IMR-90 (cell line): ENCODE measurements around the gene TGFBRAP1. TPM values are rescaled to one million over a fixed set of nuclear protein-coding genes. Genes with fewer than 3 reads are reported as not detected.
"Not testable (repeated sequence)": the region's sequence is repeated elsewhere in the genome, so short reads cannot be mapped to it uniquely, and the experiment has no call there.

Experiments
- ATAC-seq: fragments of 200-7000 bp; cut with Tn5 transposase; 2 replicates; pipeline ENCODE4 v1.9.1; 2020; ENCODE audit warnings: low read depth, mild to moderate bottlenecking, moderate library complexity
- BruUV-seq: library from RNA; stranded (reverse); fragments of 400-500 nt; replicated peaks from 2 replicates; lab custom pipeline; 2021; lab: Mats Ljungman, UMichigan
- CTCF ChIA-PET: fragments of 300-600 bp; formaldehyde crosslinking; extraction: SDS; loops from one replicate; lab custom pipeline; 2021; ENCODE audit warnings: antibody characterized with exemption; lab: Yijun Ruan, JAX
- POLR2A ChIA-PET: fragments of 300-600 bp; sonication (Branson Sonifier 250); formaldehyde crosslinking; loops from one replicate; lab custom pipeline; 2022; ENCODE audit warnings: antibody characterized with exemption; ENCODE audit not compliant: unreplicated experiment; lab: Charles Lee
- DNase-seq: peaks from one replicate; pipeline ENCODE4 v3.0.0; 2013
- H2AFZ ChIP-seq: replicated peaks from 2 replicates; pipeline ENCODE3; 2013; ENCODE audit warnings: low read length, mild to moderate bottlenecking; ENCODE audit not compliant: poor library complexity
- H2AK5ac ChIP-seq: 2 replicates; pipeline ENCODE4 v1.6.1; 2013; ENCODE audit warnings: low read depth, low read length, inconsistent platforms
- H2AK9ac ChIP-seq: replicated peaks from 2 replicates; pipeline ENCODE3; 2013; ENCODE audit warnings: mild to moderate bottlenecking, low read depth, low read length, moderate library complexity; ENCODE audit not compliant: poor library complexity
- H2BK120ac ChIP-seq: 2 replicates; pipeline ENCODE4 v1.6.1; 2013; ENCODE audit warnings: low read depth, low read length, inconsistent platforms
- H2BK15ac ChIP-seq: 3 replicates; pipeline ENCODE4 v1.6.1; 2013; ENCODE audit warnings: low read depth, low read length, inconsistent platforms
- H2BK20ac ChIP-seq: 2 replicates; pipeline ENCODE4 v1.6.1; 2013; ENCODE audit warnings: low read depth, mild to moderate bottlenecking, inconsistent platforms, low read length, moderate library complexity
- H2BK5ac ChIP-seq: 2 replicates; pipeline ENCODE4 v1.6.1; 2013; ENCODE audit warnings: mild to moderate bottlenecking, low read depth, low read length, inconsistent platforms; ENCODE audit not compliant: poor library complexity, severe bottlenecking
- H3K14ac ChIP-seq: replicated peaks from 2 replicates; pipeline ENCODE4 v1.6.1; 2013; ENCODE audit warnings: low read depth, low read length, inconsistent platforms
- H3K18ac ChIP-seq: 2 replicates; pipeline ENCODE4 v1.6.1; 2013; ENCODE audit warnings: low read depth, low read length, control low read depth
- H3K23ac ChIP-seq: 2 replicates; pipeline ENCODE4 v1.6.1; 2013; ENCODE audit warnings: low read depth, low read length, inconsistent platforms
- H3K27ac ChIP-seq: 2 replicates; pipeline ENCODE4 v1.5.1; 2013; ENCODE audit warnings: mild to moderate bottlenecking, control low read depth, low read length; ENCODE audit not compliant: insufficient read depth
- H3K27me3 ChIP-seq: 2 replicates; pipeline ENCODE4 v1.6.1; 2013; ENCODE audit warnings: low read length; ENCODE audit not compliant: control insufficient read depth, insufficient read depth
- H3K36me3 ChIP-seq: 2 replicates; pipeline ENCODE4 v1.6.1; 2013; ENCODE audit warnings: low read length, mixed read lengths; ENCODE audit not compliant: control insufficient read depth, insufficient read depth
- H3K4ac ChIP-seq: 2 replicates; pipeline ENCODE4 v1.6.1; 2013; ENCODE audit warnings: low read depth, low read length, inconsistent platforms
- H3K4me1 ChIP-seq: 2 replicates; pipeline ENCODE4 v1.6.1; 2013; ENCODE audit warnings: low read length, mixed read lengths; ENCODE audit not compliant: control insufficient read depth, insufficient read depth
- H3K4me2 ChIP-seq: 2 replicates; pipeline ENCODE4 v1.6.1; 2013; ENCODE audit warnings: low read depth, mild to moderate bottlenecking, control low read depth, low read length, moderate library complexity
- H3K4me3 ChIP-seq: 2 replicates; pipeline ENCODE4 v1.5.1; 2013; ENCODE audit warnings: low read depth, mild to moderate bottlenecking, control low read depth, low read length, moderate library complexity; ENCODE audit not compliant: insufficient read depth
- H3K56ac ChIP-seq: 2 replicates; pipeline ENCODE4 v1.6.1; 2013; ENCODE audit warnings: low read length, inconsistent platforms; ENCODE audit not compliant: insufficient read depth; ENCODE audit errors: extremely low read depth
- H3K79me1 ChIP-seq, 2 experiments: 2 replicates each; pipeline ENCODE4 v1.6.1; 2013; ENCODE audit warnings: low read length in 2 of 2, inconsistent platforms in 1 of 2, low read depth in 1 of 2
- H3K9ac ChIP-seq: 2 replicates; pipeline ENCODE4 v1.6.1; 2013; ENCODE audit warnings: low read depth, low read length, control low read depth
- H3K9me1 ChIP-seq: 2 replicates; pipeline ENCODE4 v1.6.1; 2013; ENCODE audit warnings: low read length, inconsistent platforms; ENCODE audit not compliant: insufficient read depth
- H3K9me3 ChIP-seq: 2 replicates; pipeline ENCODE4 v1.6.1; 2013; ENCODE audit warnings: low read length; ENCODE audit not compliant: control insufficient read depth, insufficient read depth
- H4K20me1 ChIP-seq: 2 replicates; pipeline ENCODE4 v1.6.1; 2013; ENCODE audit warnings: low read length, inconsistent platforms; ENCODE audit not compliant: insufficient read depth
- H4K5ac ChIP-seq: 2 replicates; pipeline ENCODE4 v1.6.1; 2013; ENCODE audit warnings: mild to moderate bottlenecking, low read depth, low read length, control low read depth
- H4K8ac ChIP-seq, 2 experiments: 2 replicates each; pipeline ENCODE4 v1.6.1; 2013; ENCODE audit warnings: low read depth in 2 of 2, low read length in 2 of 2, control low read depth in 1 of 2, inconsistent platforms in 1 of 2
- H4K91ac ChIP-seq: 2 replicates; pipeline ENCODE4 v1.6.1; 2013; ENCODE audit warnings: low read depth, low read length, inconsistent platforms; ENCODE audit not compliant: insufficient read depth
- BHLHE40 ChIP-seq: fragments of 150-350 bp; IDR thresholded peaks from 2 replicates; pipeline ENCODE4 v1.6.1; 2016; ENCODE audit warnings: mild to moderate bottlenecking, low read depth, low read length
- CEBPB ChIP-seq: IDR thresholded peaks from 2 replicates; pipeline ENCODE4 v1.6.1; 2012; ENCODE audit warnings: low read depth, low read length, improper control_type of control experiment
- ELK1 ChIP-seq: fragments of 150-350 bp; IDR thresholded peaks from 2 replicates; pipeline ENCODE4 v1.6.1; 2016; ENCODE audit warnings: low read depth, mild to moderate bottlenecking, low read length, moderate library complexity, borderline replicate concordance
- MAFK ChIP-seq: IDR thresholded peaks from 2 replicates; pipeline ENCODE4 v1.6.1; 2012; ENCODE audit warnings: low read depth, low read length, improper control_type of control experiment
- WGBS, 2 experiments: methylation state at CpG; one replicate each; pipeline versions ENCODE4 v1.1.5 to v1.1.7; 2013; ENCODE audit warnings: missing lambda C conversion rate in 2 of 2; ENCODE audit not compliant: insufficient read length in 1 of 2; ENCODE audit errors: extremely low coverage in 2 of 2; 5-methylcytosine and 5-hydroxymethylcytosine counted together
- dilution Hi-C: fragments of 300-500 bp; cut with HindIII; formaldehyde crosslinking; loops from one replicate; pipeline ENCODE4 v1.14.3; 2018; ENCODE audit warnings: low sequenced_read_pairs; ENCODE audit not compliant: unreplicated experiment
- in situ Hi-C: fragments of 300-500 bp; cut with MboI; formaldehyde crosslinking; loops from 3 replicates; pipeline ENCODE4 v1.14.3; 2019; ENCODE audit warnings: low sequenced_read_pairs, inconsistent platforms, mixed read lengths
- intact Hi-C: fragments of 100-400 bp; cut with micrococcal nuclease; formaldehyde crosslinking; loops from 2 replicates; pipeline ENCODE4 v1.10.0; 2022
- polyA plus RNA-seq, 3 experiments: library from polyadenylated mRNA; depleted of rRNA; stranded (reverse); fragments of >200 nt; gene quantifications; 2 replicates each; pipeline ENCODE4 v1.2.3, GENCODE V29; 2012; ENCODE audit warnings: low replicate concordance in 1 of 3
- total RNA-seq: library from RNA; depleted of rRNA; stranded (reverse); fragments of >200 nt; gene quantifications from 2 replicates; pipeline ENCODE4 v1.2.3, GENCODE V29; 2012

The TGFBRAP1 gene
- total and polyA plus RNA-seq, 2 of the 4 experiments (the other 2 are of a cell fraction), result 7.2 to 10.4 TPM

GRCh38 chr2:105327690-105328089 lies 1.8 kb downstream of the TGFBRAP1 start:
- Histone ChIP-seq H3K4me3 (no peak overlapping the region), H3K18ac (no peak overlapping the region), H2BK5ac (no peak overlapping the region), H3K36me3 (no peaks in the 10 kb centered on the region), H2BK20ac (no peak overlapping the region), H3K9me1 (peaks cover 27% of the 10 kb centered on the region), H3K9me3 (no peaks in the 10 kb centered on the region), H3K4ac (no peak overlapping the region), H3K4me1 (peaks cover 21% of the 10 kb centered on the region), H3K56ac (no peak overlapping the region), H4K5ac (no peak overlapping the region), H4K20me1 (peaks cover 5% of the 10 kb centered on the region; the same call in 1 of the 2 replicates), H2AFZ (no peak overlapping the region), H3K23ac (no peak overlapping the region), H2BK15ac (no peak overlapping the region), H2AK5ac (no peak overlapping the region), H2BK120ac (no peak overlapping the region), H3K9ac (no peak overlapping the region), H2AK9ac (no peak overlapping the region), H3K14ac (peak overlapping the region; percentile 47; the same call in 1 of the 2 replicates), H3K27me3 (no peaks in the 10 kb centered on the region), H4K8ac (no peak overlapping the region), H4K91ac (no peak overlapping the region), H3K79me1 (peaks cover 50 to 63% of the 10 kb centered on the region in 2 experiments), H3K27ac (no peak overlapping the region), H3K4me2 (no peak overlapping the region)
- no peak for ATAC-seq
- no CpG with 5 or more reads among the region's 2 CpGs for WGBS, 2 experiments
- TF ChIP-seq ELK1 (no peak), BHLHE40 (no peak), CEBPB (0 out of 2 replicates have a peak, but pooled peaks have one; percentile 18), MAFK (no peak)
- in situ Hi-C loops (loop anchor here (25.0 kb wide), 1 partner anchor 460 kb away; no protein-coding TSS in a partner anchor), intact Hi-C loops (no loop called here), dilution Hi-C loops (no loop called here)
- DNase-seq, result no peak
- POLR2A ChIA-PET, result no interaction called here
- CTCF ChIA-PET, result no interaction called here
- no TSS peak for BruUV-seq

GRCh38 chr2:105327271-105327670 lies 2.3 kb downstream of the TGFBRAP1 start:
- ATAC-seq, H4K91ac ChIP-seq, H3K4me2 ChIP-seq, H3K9me3 ChIP-seq, BruUV-seq, POLR2A ChIA-PET, H2BK20ac ChIP-seq, DNase-seq, dilution Hi-C loops, H3K4me3 ChIP-seq, H4K20me1 ChIP-seq, H3K27me3 ChIP-seq, H2BK15ac ChIP-seq, intact Hi-C loops, H2AK5ac ChIP-seq, H3K9ac ChIP-seq, H2AK9ac ChIP-seq, H2BK120ac ChIP-seq, H2BK5ac ChIP-seq, H3K23ac ChIP-seq, H3K56ac ChIP-seq, H3K14ac ChIP-seq, H4K8ac ChIP-seq, H4K5ac ChIP-seq, H3K18ac ChIP-seq, H3K36me3 ChIP-seq, H2AFZ ChIP-seq, H3K27ac ChIP-seq, H3K4ac ChIP-seq: not testable (repeated sequence)
- Histone ChIP-seq H3K4me1 (peaks cover 21% of the 10 kb centered on the region), H3K79me1 (peaks cover 50 to 67% of the 10 kb centered on the region in 2 experiments), H3K9me1 (peaks cover 27% of the 10 kb centered on the region)
- WGBS, 2 experiments, result no CpG with 5 or more reads among the region's 3 CpGs
- in situ Hi-C loops, result loop anchor here (25.0 kb wide), 1 partner anchor 460 kb away; no protein-coding TSS in a partner anchor
- CTCF ChIA-PET, result interaction anchor here (0.7 kb wide), 1 partner anchor 194 kb away, joined by 3 read pairs; no protein-coding TSS in a partner anchor
